HL-60/S4 (cell line): ENCODE results near the gene CCDC61.

Source experiments
- in situ Hi-C: fragments of 300-500 bp; cut with MboI; formaldehyde crosslinking; loops from 2 replicates; pipeline ENCODE4 v1.14.3; 2022; ENCODE audit warnings: low sequenced_read_pairs

Gene CCDC61

GRCh38 chr19:45994998-45995714 lies at the start of gene CCDC61:
TSS of gene CCDC61 (plus strand) at chr19:45995467. CDS start at chr19:46003019, 7,552 bp downstream.
- in situ Hi-C loops: no loop called here

GRCh38 chr19:45947926-45948325 lies 47.3 kb upstream of the CCDC61 start:
- in situ Hi-C loops: no loop called here

GRCh38 chr19:45952341-45952685 lies 43.0 kb upstream of the CCDC61 start:
- in situ Hi-C loops: no loop called here

- in situ Hi-C loops: no loop called here
These were observed 42.4 kb upstream of the CCDC61 start for GRCh38 chr19:45952686-45953505.

GRCh38 chr19:45953676-45954075 lies 41.6 kb upstream of the CCDC61 start:
- in situ Hi-C loops: no loop called here

- in situ Hi-C loops: no loop called here
These were observed 41.1 kb upstream of the CCDC61 start for GRCh38 chr19:45954156-45954555.

- in situ Hi-C loops: no loop called here
These were observed 39.2 kb upstream of the CCDC61 start for GRCh38 chr19:45955905-45956608.

- in situ Hi-C loops: no loop called here
These were observed 36.9 kb upstream of the CCDC61 start for GRCh38 chr19:45958320-45958719.

GRCh38 chr19:45958769-45959516 lies 36.3 kb upstream of the CCDC61 start:
- in situ Hi-C loops: no loop called here

GRCh38 chr19:45959517-45960025 lies 35.7 kb upstream of the CCDC61 start:
- in situ Hi-C loops: no loop called here

GRCh38 chr19:45960595-45961235 lies 34.6 kb upstream of the CCDC61 start:
- in situ Hi-C loops: no loop called here

- in situ Hi-C loops: no loop called here
These were observed 33.2 kb upstream of the CCDC61 start for GRCh38 chr19:45962021-45962420.

GRCh38 chr19:45967246-45967645 lies 28.0 kb upstream of the CCDC61 start:
- in situ Hi-C loops: no loop called here

- in situ Hi-C loops: no loop called here
These were observed 26.6 kb upstream of the CCDC61 start for GRCh38 chr19:45968626-45969025.

- in situ Hi-C loops: no loop called here
These were observed 25.6 kb upstream of the CCDC61 start for GRCh38 chr19:45969676-45970075.

- in situ Hi-C loops: no loop called here
These were observed 23.9 kb upstream of the CCDC61 start for GRCh38 chr19:45971260-45971902.

GRCh38 chr19:45972081-45972946 lies 23.0 kb upstream of the CCDC61 start:
- in situ Hi-C loops: no loop called here

- in situ Hi-C loops: no loop called here
These were observed 22.2 kb upstream of the CCDC61 start for GRCh38 chr19:45972947-45973540.
